GM23248 (cell line): ENCODE results near the gene PLA2G5.

Source experiments
- EZH2 ChIP-seq: fragments of 200-600 bp; sonication (generic); IDR thresholded peaks from 2 replicates; pipeline ENCODE4 v1.6.1; 2018; ENCODE audit warnings: antibody characterized with exemption, mild to moderate bottlenecking; ENCODE audit not compliant: insufficient read depth, poor library complexity, severe bottlenecking
- EZH2phosphoT487 ChIP-seq: fragments of 200-600 bp; sonication (generic); IDR thresholded peaks from 2 replicates; pipeline ENCODE4 v1.6.1; 2018; ENCODE audit warnings: antibody characterized with exemption, moderate library complexity, mild to moderate bottlenecking, low read depth; ENCODE audit not compliant: insufficient read depth

DNA sequence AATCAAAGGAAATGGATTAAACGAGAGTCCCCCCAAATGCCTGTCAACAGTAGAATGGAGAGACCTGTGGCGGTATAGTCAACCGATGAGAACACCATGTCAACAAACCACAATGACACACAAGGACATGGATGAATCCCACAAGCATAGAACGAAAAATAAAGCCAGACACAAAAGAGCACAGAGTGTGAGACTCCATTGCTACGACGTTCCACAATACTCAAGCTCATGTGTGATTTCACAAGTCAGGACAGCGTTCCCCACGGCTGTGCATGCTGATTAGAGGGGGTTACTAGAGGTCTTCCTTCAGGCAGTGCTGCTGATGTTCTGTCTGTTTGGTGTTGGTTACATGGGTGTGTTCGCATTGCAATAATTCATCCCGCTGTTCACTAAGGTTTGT is 55.1 kb downstream of the PLA2G5 start:
- no peak for TF ChIP-seq EZH2
- TF ChIP-seq EZH2phosphoT487, result no peak
